K562 (cell line): ENCODE measurements around the gene OSGIN1. TPM values are rescaled to one million over a fixed set of nuclear protein-coding genes. Genes with fewer than 3 reads are reported as not detected.
A peak's percentile ranks its signal among the peaks of the same experiment; 100 is the strongest.

Source experiments
- ATAC-seq: fragments of 200-7000 bp; cut with Tn5 transposase; 3 replicates; pipeline ENCODE4 v1.9.1; 2020; ENCODE audit warnings: moderate library complexity
- BruUV-seq: library from RNA; stranded (reverse); fragments of 400-500 nt; replicated peaks from 2 replicates; lab custom pipeline; 2021; lab: Mats Ljungman, UMichigan
- CTCF ChIA-PET: fragments of 300-600 bp; formaldehyde crosslinking; extraction: SDS; loops from one replicate; lab custom pipeline; 2021; ENCODE audit warnings: low intra/inter-chr PET ratio; lab: Yijun Ruan, JAX
- POLR2A ChIA-PET: fragments of 300-600, 350-650 bp; sonication (Branson Sonifier 250); formaldehyde crosslinking; extraction: SDS; loops from one replicate; lab custom pipeline; 2021; ENCODE audit warnings: antibody characterized with exemption, inconsistent platforms; lab: Yijun Ruan, JAX
- DNase-seq, 4 experiments: peaks; one replicate each; pipeline versions ENCODE4 v3.0.0 to v3.0.0-alpha.2; 2011 to 2018; ENCODE audit warnings: low spot score in 3 of 4, mixed read lengths in 3 of 4; ENCODE audit errors: extremely low read depth in 1 of 4
- FAIRE-seq: peaks from 2 replicates; lab custom pipeline; 2011; peaks lifted over from hg19 to GRCh38; lab: Jason Lieb, UNC
- H2AFZ ChIP-seq: 2 replicates; pipeline ENCODE4 v1.6.0; 2011; ENCODE audit warnings: low read depth, low read length, control low read depth, inconsistent platforms
- H3K27ac ChIP-seq: fragments of 200-600 bp; 3 replicates; pipeline ENCODE4 v1.8.0; 2011; ENCODE audit warnings: low read depth, mild to moderate bottlenecking, control low read depth, inconsistent platforms, low read length, moderate library complexity, mixed read lengths; ENCODE audit errors: extremely low read depth
- H3K27me3 ChIP-seq, 2 experiments: fragments of 300-600 bp in 1 of 2; 2 replicates in 1 of 2; 3 replicates in 1 of 2; pipeline versions ENCODE4 v1.6.0 to v1.8.0; 2011; ENCODE audit warnings: inconsistent platforms in 2 of 2, low read length in 2 of 2, mild to moderate bottlenecking in 1 of 2, mixed read lengths in 1 of 2, moderate library complexity in 1 of 2; ENCODE audit not compliant: control insufficient read depth in 2 of 2, insufficient read depth in 2 of 2
- H3K36me3 ChIP-seq: fragments of 300-600 bp; 3 replicates; pipeline ENCODE4 v1.8.0; 2011; ENCODE audit warnings: mild to moderate bottlenecking, low read length, inconsistent platforms; ENCODE audit not compliant: control insufficient read depth, insufficient read depth
- H3K4me1 ChIP-seq, 2 experiments: fragments of 200-600 bp in 1 of 2; replicated peaks in 1 of 2; 2 replicates in 1 of 2; 3 replicates in 1 of 2; pipeline versions ENCODE4 v1.5.1 to v1.8.0; 2011; ENCODE audit warnings: inconsistent platforms in 2 of 2, low read length in 2 of 2, mild to moderate bottlenecking in 1 of 2, mixed read lengths in 1 of 2, moderate library complexity in 1 of 2; ENCODE audit not compliant: control insufficient read depth in 2 of 2, insufficient read depth in 2 of 2
- H3K4me2 ChIP-seq: 2 replicates; pipeline ENCODE4 v1.6.1; 2011; ENCODE audit warnings: low read length, control low read depth, inconsistent platforms, mixed read lengths; ENCODE audit not compliant: insufficient read depth
- H3K4me3 ChIP-seq: fragments of 200-600 bp; sonication (generic), shearing (Covaris generic); 2 replicates; pipeline ENCODE4 v1.5.1; 2016; ENCODE audit warnings: control low read depth, inconsistent platforms
- H3K79me2 ChIP-seq: fragments of 200-600 bp; 3 replicates; pipeline ENCODE4 v1.8.0; 2011; ENCODE audit warnings: low read length, inconsistent platforms; ENCODE audit not compliant: control insufficient read depth, insufficient read depth
- H3K9ac ChIP-seq, 2 experiments: 2 replicates each; pipeline versions ENCODE4 v1.6.0 to v1.6.1; 2011; ENCODE audit warnings: low read depth in 2 of 2, low read length in 2 of 2, control low read depth in 1 of 2, inconsistent platforms in 1 of 2, mild to moderate bottlenecking in 1 of 2, mixed read lengths in 1 of 2; ENCODE audit not compliant: insufficient read depth in 1 of 2
- H3K9me1 ChIP-seq: one replicate; pipeline ENCODE4 v1.6.0; 2011; ENCODE audit warnings: inconsistent platforms, mild to moderate bottlenecking, low read length, moderate library complexity; ENCODE audit not compliant: control insufficient read depth, insufficient read depth
- H3K9me3 ChIP-seq: replicated peaks from 2 replicates; pipeline ENCODE4 v1.5.1; 2011; ENCODE audit warnings: low read depth, low read length, inconsistent platforms; ENCODE audit not compliant: control insufficient read depth, insufficient read depth
- H4K20me1 ChIP-seq: replicated peaks from 2 replicates; pipeline ENCODE4 v1.6.1; 2011; ENCODE audit warnings: low read length, inconsistent platforms, mixed read lengths; ENCODE audit not compliant: control insufficient read depth, insufficient read depth
- CBFB ChIP-seq: sonication (generic); formaldehyde crosslinking; IDR thresholded peaks from 2 replicates; pipeline ENCODE4 v1.4.0; 2020; ENCODE audit warnings: mild to moderate bottlenecking, missing genetic modification reagents
- CREBBP ChIP-seq: IDR thresholded peaks from one replicate; pipeline ENCODE4 v1.6.1; 2012; ENCODE audit warnings: low read depth, mild to moderate bottlenecking, control low read depth, inconsistent platforms, low read length
- FOXA3 ChIP-seq, 2 experiments: fragments of 450-650 bp in 1 of 2; sonication (generic) in 1 of 2; formaldehyde crosslinking; IDR thresholded peaks in 1 of 2; conservative IDR thresholded peaks in 1 of 2; 2 replicates each; pipeline versions ENCODE4 v1.4.0 to v1.8.0; 2020 to 2022; ENCODE audit warnings: mild to moderate bottlenecking in 2 of 2, missing genetic modification reagents in 1 of 2
- MED1 ChIP-seq: sonication (generic); formaldehyde crosslinking; IDR thresholded peaks from 2 replicates; pipeline ENCODE4 v1.8.1; 2023; ENCODE audit warnings: missing genetic modification reagents, borderline replicate concordance
- MTA2 ChIP-seq: fragments of 450-650 bp; IDR thresholded peaks from 2 replicates; pipeline ENCODE4 v1.6.1; 2016; ENCODE audit warnings: low read depth
- NCOA1 ChIP-seq: fragments of 450-650 bp; IDR thresholded peaks from 2 replicates; pipeline ENCODE4 v1.6.1; 2016; ENCODE audit warnings: low read depth
- NKRF ChIP-seq: fragments of 450-650 bp; IDR thresholded peaks from 2 replicates; pipeline ENCODE4 v1.6.1; 2016; ENCODE audit warnings: borderline replicate concordance
- U2AF1 ChIP-seq: fragments of 200-400 bp; formaldehyde crosslinking; optimal IDR thresholded peaks from 2 replicates; pipeline ENCODE3; 2017; ENCODE audit warnings: mild to moderate bottlenecking, low read depth, low read length, moderate library complexity
- ZBTB12 ChIP-seq: fragments of 250-450 bp; sonication (Bioruptor Pico); IDR thresholded peaks from 2 replicates; pipeline ENCODE4 v1.4.0; 2020
- ZBTB33 ChIP-seq: sonication (generic); formaldehyde crosslinking; IDR thresholded peaks from 2 replicates; pipeline ENCODE4 v1.8.1; 2023; ENCODE audit warnings: mild to moderate bottlenecking, missing genetic modification reagents
- ZNF408 ChIP-seq: fragments of 250-450 bp; sonication (Bioruptor Pico); IDR thresholded peaks from 2 replicates; pipeline ENCODE4 v1.4.0; 2020; ENCODE audit warnings: low read depth, mild to moderate bottlenecking, moderate library complexity
- ZNF507 ChIP-seq: conservative IDR thresholded peaks from 2 replicates; pipeline ENCODE4 v1.6.1; 2017; ENCODE audit warnings: missing genetic modification characterization, missing compliant biosample characterization
- ZNF57 ChIP-seq: fragments of 450-650 bp; formaldehyde crosslinking; IDR thresholded peaks from 2 replicates; pipeline ENCODE4 v1.4.0; 2020; ENCODE audit warnings: mild to moderate bottlenecking, moderate library complexity
- ZNF707 ChIP-seq: fragments of 250-450 bp; sonication (Bioruptor Pico); conservative IDR thresholded peaks from 2 replicates; pipeline ENCODE4 v1.8.0; 2022; ENCODE audit warnings: inconsistent platforms, mild to moderate bottlenecking, moderate library complexity
- WGBS: fragments of 100-300 bp; shearing (Covaris generic); methylation state at CpG from one replicate; pipeline ENCODE4 v1.1.6; 2016; ENCODE audit warnings: low coverage, mixed read lengths; ENCODE audit not compliant: insufficient coverage; ENCODE audit errors: missing lambda C conversion rate; 5-methylcytosine and 5-hydroxymethylcytosine counted together
- in situ Hi-C: fragments of 300-500 bp; cut with MboI; formaldehyde crosslinking; loops from 4 replicates; pipeline ENCODE4 v1.15.0; 2018; ENCODE audit warnings: inconsistent platforms, mixed read lengths
- intact Hi-C: fragments of 100-400 bp; cut with micrococcal nuclease; formaldehyde crosslinking; loops from 2 replicates; pipeline ENCODE4 v1.14.2; 2022
- polyA plus RNA-seq, 8 experiments: library from polyadenylated mRNA; depleted of rRNA in 4 of 8; stranded (reverse) in 5 of 8; unstranded in 3 of 8; fragments of >200 nt; fragmentation: Nextera tagmentation in 2 of 8; fragmentation: Illumina TruSeq in 1 of 8; extraction: Ambion mirVana in 2 of 8; extraction: Trizol in 1 of 8; gene quantifications; 2 replicates each; pipeline versions ENCODE4 v1.2.1 to v1.2.3, GENCODE V29; 2011 to 2014; ENCODE audit warnings: inconsistent platforms in 1 of 8, missing spikeins in 1 of 8
- total RNA-seq, 7 experiments: library from RNA; depleted of rRNA in 6 of 7; stranded (reverse); fragments of >200 nt in 6 of 7; fragmentation: Illumina TruSeq in 2 of 7; extraction: Trizol in 2 of 7; gene quantifications; 2 replicates each; pipeline versions ENCODE4 v1.2.1 to v1.2.3, GENCODE V29; 2011 to 2021; ENCODE audit warnings: low replicate concordance in 1 of 7

Gene OSGIN1
- total and polyA plus RNA-seq, 9 of the 15 experiments (the other 6 are each of a cell fraction or from before 2014, with no cell fraction given), result 0.03 to 3.6 (median 1.6) TPM

- DNase-seq, result no peak
- no peaks in the 10 kb centered on the region for H3K79me2 ChIP-seq
- no peak overlapping the region for H3K27ac ChIP-seq
- no peak overlapping the region for H2AFZ ChIP-seq
- H3K4me3 ChIP-seq, result no peak overlapping the region
- no peak for ATAC-seq
- 66% methylated on average over 29 of the region's 36 CpGs for WGBS
- peaks cover 0 to 10% of the 10 kb centered on the region in 2 experiments; a peak in 2 of 5 replicates for H3K27me3 ChIP-seq
- no peak for FAIRE-seq
- no peaks in the 10 kb centered on the region for H3K36me3 ChIP-seq
- in situ Hi-C loops (no loop called here), intact Hi-C loops (no loop called here)
- H3K4me1 ChIP-seq, result peaks cover 0 to 31% of the 10 kb centered on the region in 2 experiments; a peak in 1 of 5 replicates
- CTCF ChIA-PET, result interaction anchor here (0.7 kb wide), 1 partner anchor 139 kb away, joined by 5 read pairs; no protein-coding TSS in a partner anchor
- BruUV-seq, result no TSS peak
- POLR2A ChIA-PET, result interaction anchor here (3.7 kb wide), 1 partner anchor 11 kb away, joined by 22 read pairs; the partner anchor contains the start of gene OSGIN1
- no peak overlapping the region for H3K4me2 ChIP-seq
- no peak overlapping the region for H3K9ac ChIP-seq
- H4K20me1 ChIP-seq, result peaks cover 7% of the 10 kb centered on the region; the same call in 1 of the 2 replicates
- no peaks in the 10 kb centered on the region for H3K9me1 ChIP-seq
- H3K9me3 ChIP-seq, result no peaks in the 10 kb centered on the region
- TF ChIP-seq MTA2 (no peak), NCOA1 (no peak), ZNF57 (no peak), NKRF (no peak), CBFB (no peak), MED1 (CRISPR knock-in tag) (no peak), U2AF1 (no peak), FOXA3 (CRISPR knock-in tag; conservative IDR thresholded peaks at IDR 0.05 in 1 of 2, IDR thresholded peaks at IDR 0.05 in 1 of 2) (no peak), ZBTB12 (CRISPR knock-in tag) (no peak), CREBBP (no peak), ZNF707 (no peak), ZBTB33 (CRISPR knock-in tag) (peak; percentile 21; the same call in 1 of the 2 replicates), ZNF408 (no peak), ZNF507 (tag) (no peak)
These were observed 12.6 kb downstream of the OSGIN1 start for GRCh38 chr16:83965444-83966152.
